ENCODE data around the gene IGFN1. TPM values are rescaled to one million over a fixed set of nuclear protein-coding genes. Genes with fewer than 3 reads are reported as not detected.

IGFN1 gene
- total RNA-seq, 1 experiment from 2014 or later, result not detected

- Histone ChIP-seq H3K9me3 (ENCODE audit: control insufficient read depth, low read depth, low read length) (no peaks in the 10 kb centered on the region), H3K56ac (ENCODE audit: insufficient read length, low read depth, low read length) (no peak overlapping the region), H2BK20ac (ENCODE audit: low read depth, low read length, poor library complexity, severe bottlenecking) (no peak overlapping the region), H3K14ac (ENCODE audit: insufficient read depth, low read length) (no peak overlapping the region), H4K8ac (replicated peaks; ENCODE audit: insufficient read length, low read depth, low read length) (no peak overlapping the region), H3K4me2 (ENCODE audit: insufficient read depth, insufficient read length, low read length) (no peak overlapping the region), H3K79me1 (ENCODE audit: insufficient read depth, low read depth, low read length, poor library complexity, severe bottlenecking) (no peaks in the 10 kb centered on the region), H3K9ac (ENCODE audit: extremely low read depth, insufficient read length, low read length) (no peak overlapping the region), H3K79me2 (ENCODE audit: insufficient read depth, low read length) (no peaks in the 10 kb centered on the region), H4K91ac (ENCODE audit: insufficient read length, low read depth, low read length) (no peak overlapping the region), H3K27me3 (ENCODE audit: insufficient read depth, low read length) (no peaks in the 10 kb centered on the region), H2BK120ac (ENCODE audit: low read depth, low read length, poor library complexity, severe bottlenecking) (no peak overlapping the region), H3T11ph (ENCODE audit: low read length) (no peak overlapping the region), H3K27ac (ENCODE audit: insufficient read length, low read depth, low read length) (no peak overlapping the region), H3K4me1 (ENCODE audit: insufficient read depth, low read length) (no peaks in the 10 kb centered on the region), H4K5ac (ENCODE audit: insufficient read length, low read depth, low read length) (no peak overlapping the region), H3K23ac (ENCODE audit: insufficient read length, low read depth, low read length) (no peak overlapping the region), H3K18ac (ENCODE audit: insufficient read length, low read depth, low read length) (no peak overlapping the region), H3K23me2 (ENCODE audit: insufficient read length, low read depth, low read length, poor library complexity, severe bottlenecking) (no peaks in the 10 kb centered on the region), H2AK5ac (ENCODE audit: insufficient read length, low read length) (no peak overlapping the region), H2AFZ (ENCODE audit: low read length) (no peak overlapping the region), H2BK12ac (ENCODE audit: insufficient read length, low read depth, low read length) (no peak overlapping the region), H2BK5ac (ENCODE audit: insufficient read length, low read length) (no peak overlapping the region), H2BK15ac (ENCODE audit: low read depth, low read length) (no peak overlapping the region), H4K20me1 (ENCODE audit: control insufficient read depth, insufficient read depth, insufficient read length) (no peaks in the 10 kb centered on the region), H3K4ac (ENCODE audit: low read depth, low read length) (no peak overlapping the region)
- H3K27ac Mint-ChIP-seq, result no peak overlapping the region
- peaks cover 9% of the 10 kb centered on the region for H3K27me3 Mint-ChIP-seq (ENCODE audit: low read depth)
- no peaks in the 10 kb centered on the region for H3K4me1 Mint-ChIP-seq
- no peaks in the 10 kb centered on the region for H3K9me3 Mint-ChIP-seq
- TF ChIP-seq CTCF (conservative IDR thresholded peaks at IDR 0.05), result no peak
- H3K4me3 Mint-ChIP-seq, result no peak overlapping the region
- H3K36me3 Mint-ChIP-seq (ENCODE audit: insufficient read depth in 1 of 3, low read depth in 3 of 3), result no peaks in the 10 kb centered on the region
- no CpG with 5 or more reads among the region's 14 CpGs for WGBS (ENCODE audit: extremely low coverage, insufficient read length, low lambda C conversion rate)
- DNase-seq, result no peak
These were observed 58.3 kb downstream of the IGFN1 start for GRCh38 chr1:201248721-201249559.
